Measurements from ENCODE around the gene BBS5. TPM values are rescaled to one million over a fixed set of nuclear protein-coding genes. Genes with fewer than 3 reads are reported as not detected.
A peak's percentile ranks its signal among the peaks of the same experiment; 100 is the strongest.
"Not testable (repeated sequence)": the region's sequence is repeated elsewhere in the genome, so short reads cannot be mapped to it uniquely, and the experiment has no call there.

BBS5 gene
- 10 to 100 TPM; 12.6 to 15.0 (median 13.1) TPM for polyA plus RNA-seq (ENCODE audit: insufficient read length in 4 of 4)

- DNase-seq (ENCODE audit: low read depth in 4 of 4, low spot score in 3 of 4): peak; percentile 55 to 68 (median 65)
Measured at GRCh38 chr2:169479257-169480078, at the start of gene BBS5. Gene BBS5, plus strand, starts transcription at chr2:169479494. Its CDS starts 60 bp downstream, at chr2:169479554.

GRCh38 chr2:169431772-169432171 is 47.5 kb upstream of the BBS5 start:
- not testable (repeated sequence) for DNase-seq (ENCODE audit: low read depth in 4 of 4, low spot score in 3 of 4)

- DNase-seq (ENCODE audit: low read depth in 4 of 4, low spot score in 3 of 4): not testable (repeated sequence)
Measured at GRCh38 chr2:169434236-169434635, 45.1 kb upstream of the BBS5 start.

GRCh38 chr2:169438466-169439072 is 40.7 kb upstream of the BBS5 start:
- DNase-seq (ENCODE audit: low read depth in 4 of 4, low spot score in 3 of 4): no peak

- no peak for DNase-seq (ENCODE audit: low read depth in 4 of 4, low spot score in 3 of 4)
Measured at GRCh38 chr2:169439900-169440299, 39.4 kb upstream of the BBS5 start.

GRCh38 chr2:169446452-169446851 is 32.8 kb upstream of the BBS5 start:
- no peak for DNase-seq (ENCODE audit: low read depth in 4 of 4, low spot score in 3 of 4)

GRCh38 chr2:169448316-169448715 is 31.0 kb upstream of the BBS5 start:
- no peak for DNase-seq (ENCODE audit: low read depth in 4 of 4, low spot score in 3 of 4)

- no peak for DNase-seq (ENCODE audit: low read depth in 4 of 4, low spot score in 3 of 4)
Measured at GRCh38 chr2:169448865-169449264, 30.4 kb upstream of the BBS5 start.

GRCh38 chr2:169452080-169452479 is 27.2 kb upstream of the BBS5 start:
- DNase-seq (ENCODE audit: low read depth in 4 of 4, low spot score in 3 of 4): no peak

- DNase-seq (ENCODE audit: low read depth in 4 of 4, low spot score in 3 of 4): not testable (repeated sequence)
Measured at GRCh38 chr2:169453044-169453443, 26.2 kb upstream of the BBS5 start.

- no peak for DNase-seq (ENCODE audit: low read depth in 4 of 4, low spot score in 3 of 4)
Measured at GRCh38 chr2:169461143-169461542, 18.2 kb upstream of the BBS5 start.

- no peak for DNase-seq (ENCODE audit: low read depth in 4 of 4, low spot score in 3 of 4)
Measured at GRCh38 chr2:169462896-169463695, 16.2 kb upstream of the BBS5 start.

GRCh38 chr2:169464466-169464865 is 14.8 kb upstream of the BBS5 start:
- no peak for DNase-seq (ENCODE audit: low read depth in 4 of 4, low spot score in 3 of 4)

- no peak for DNase-seq (ENCODE audit: low read depth in 4 of 4, low spot score in 3 of 4)
Measured at GRCh38 chr2:169464882-169465281, 14.4 kb upstream of the BBS5 start.

- no peak for DNase-seq (ENCODE audit: low read depth in 4 of 4, low spot score in 3 of 4)
Measured at GRCh38 chr2:169468841-169469240, 10.5 kb upstream of the BBS5 start.

GRCh38 chr2:169469952-169470572 is 9.2 kb upstream of the BBS5 start:
- no peak for DNase-seq (ENCODE audit: low read depth in 4 of 4, low spot score in 3 of 4)

- DNase-seq (ENCODE audit: low read depth in 4 of 4, low spot score in 3 of 4): no peak
Measured at GRCh38 chr2:169472249-169472648, 7.0 kb upstream of the BBS5 start.

GRCh38 chr2:169476459-169476858 is 2.8 kb upstream of the BBS5 start:
- no peak for DNase-seq (ENCODE audit: low read depth in 4 of 4, low spot score in 3 of 4)

GRCh38 chr2:169478339-169478738 is 955 bp upstream of the BBS5 start:
- DNase-seq (ENCODE audit: low read depth in 4 of 4, low spot score in 3 of 4): no peak

GRCh38 chr2:169478745-169479256 is 493 bp upstream of the BBS5 start:
- no peak for DNase-seq (ENCODE audit: low read depth in 4 of 4, low spot score in 3 of 4)

GRCh38 chr2:169480079-169480465 is 778 bp downstream of the BBS5 start:
- no peak for DNase-seq (ENCODE audit: low read depth in 4 of 4, low spot score in 3 of 4)

Measured in right renal pelvis (tissue), 4 donors.